Right ventricle myocardium inferior (tissue), 1 donor: Measurements from ENCODE around the gene IL19. TPM values are rescaled to one million over a fixed set of nuclear protein-coding genes. Genes with fewer than 3 reads are reported as not detected.

ENCODE experiments used
- total RNA-seq: library from RNA; stranded (reverse); fragmentation: NEBNext Ultra II Directional; extraction: Animal tissue kit (Norgen Biotek cat#: 25700); gene quantifications from one replicate; pipeline ENCODE4 v1.2.1, GENCODE V29; 2021
- donor health status: DM: no; HTN: yes; CAD: no; lungs with severe emphysema.

IL19 gene
- total RNA-seq, 1 donor from 2014 or later: not detected

Other genes starting within 250 kb of the IL19 start
- 26.0 TPM for gene EIF2D, start 158.3 kb upstream of the IL19 start, total RNA-seq
- gene DYRK3, start 135.2 kb upstream of the IL19 start, total RNA-seq: 21.9 TPM
- gene MAPKAPK2, start 85.9 kb upstream of the IL19 start, total RNA-seq: 214 TPM
- 0.54 TPM for gene IL10, start 1.7 kb downstream of the IL19 start, total RNA-seq
- not detected for gene IL20, start 94.8 kb downstream of the IL19 start, total RNA-seq
- gene IL24, start 126.7 kb downstream of the IL19 start, total RNA-seq: not detected
- gene FCMR, start 151.2 kb downstream of the IL19 start, total RNA-seq: 6.3 TPM
- gene PIGR, start 175.7 kb downstream of the IL19 start, total RNA-seq: not detected
- not detected for gene FCAMR, start 199.7 kb downstream of the IL19 start, total RNA-seq